HCEC 1CT (cell line): ENCODE results near the gene ENC1.

ENCODE experiments used
- DNase-seq: peaks from one replicate; pipeline ENCODE4 v3.0.0-alpha.2; 2017

Gene ENC1

DNA sequence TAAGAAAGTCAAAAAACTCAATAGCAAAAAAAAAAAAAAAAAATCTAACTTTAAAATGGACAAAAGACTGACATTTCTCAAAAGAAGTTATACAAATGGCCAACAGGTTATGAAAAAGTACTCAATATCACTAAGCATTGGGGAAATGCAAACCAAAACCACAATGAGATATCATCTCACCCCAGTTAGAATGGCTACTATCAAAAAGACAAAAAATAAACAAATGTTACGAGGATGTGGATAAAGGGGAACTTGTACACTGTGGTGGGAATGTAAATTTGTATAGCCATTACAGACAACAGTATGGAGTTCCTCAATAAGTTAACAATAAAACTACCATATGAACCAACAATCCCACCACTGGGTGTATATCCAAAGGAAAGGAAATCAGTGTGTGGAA lies 37.2 kb downstream of the ENC1 start:
- no peak for DNase-seq

DNA sequence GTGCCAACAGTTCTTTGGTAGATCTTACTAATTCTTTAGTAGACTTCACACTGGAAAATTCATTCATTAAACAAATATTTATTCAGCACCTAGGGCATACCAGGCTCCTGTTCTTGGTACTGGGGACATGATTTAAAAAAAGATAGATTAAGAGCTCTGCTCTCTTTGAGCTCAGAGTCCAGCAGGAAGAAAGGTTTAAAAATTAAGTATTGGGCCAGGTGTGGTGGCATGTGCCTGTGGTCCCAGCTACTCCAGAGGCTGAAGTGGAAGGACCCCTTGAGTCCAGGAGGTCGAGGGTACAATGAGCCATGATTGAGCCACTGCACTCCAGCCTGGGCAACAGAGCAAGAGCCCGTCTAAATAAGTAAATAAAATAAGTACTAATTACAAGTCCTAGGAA lies 41.4 kb downstream of the ENC1 start:
- DNase-seq = no peak

DNA sequence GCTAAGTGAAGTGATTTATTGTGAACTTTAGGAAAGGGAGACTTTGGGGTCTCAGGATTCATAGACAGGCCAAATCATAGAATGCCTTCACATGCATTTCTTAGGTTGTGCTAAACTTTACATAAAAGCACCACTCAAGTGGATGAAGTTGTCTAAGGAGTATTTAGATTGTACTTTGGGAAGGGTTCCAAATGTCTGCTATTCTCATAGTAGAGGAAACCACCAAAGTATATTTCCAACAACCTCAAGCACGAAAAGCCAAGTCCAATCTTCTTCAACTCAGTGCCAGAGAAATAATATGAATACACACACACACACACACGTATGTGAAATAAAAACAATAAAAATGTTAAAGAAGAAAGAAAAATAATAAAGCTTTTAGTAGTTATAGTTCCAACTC lies 41.8 kb downstream of the ENC1 start:
- no peak for DNase-seq

DNA sequence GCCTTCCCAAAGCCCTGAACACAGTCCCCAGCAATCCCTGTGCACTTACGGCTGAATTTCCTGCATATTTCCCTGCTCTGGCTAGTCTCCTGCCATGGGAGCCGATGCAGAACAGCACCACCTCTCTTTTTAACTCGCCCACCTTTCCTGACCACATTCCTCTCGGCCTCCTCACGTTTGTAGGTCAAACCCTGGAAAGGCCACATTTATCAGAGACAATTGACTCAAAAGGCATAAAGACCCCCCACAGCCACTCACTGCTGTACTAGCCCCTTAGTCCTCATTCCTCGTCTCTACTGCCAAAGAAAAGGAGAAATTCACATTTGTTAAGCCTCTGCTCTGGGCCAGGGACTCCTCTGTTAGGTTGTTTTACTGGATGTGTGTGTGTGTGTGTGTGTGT lies 43.6 kb downstream of the ENC1 start:
- DNase-seq = no peak

DNA sequence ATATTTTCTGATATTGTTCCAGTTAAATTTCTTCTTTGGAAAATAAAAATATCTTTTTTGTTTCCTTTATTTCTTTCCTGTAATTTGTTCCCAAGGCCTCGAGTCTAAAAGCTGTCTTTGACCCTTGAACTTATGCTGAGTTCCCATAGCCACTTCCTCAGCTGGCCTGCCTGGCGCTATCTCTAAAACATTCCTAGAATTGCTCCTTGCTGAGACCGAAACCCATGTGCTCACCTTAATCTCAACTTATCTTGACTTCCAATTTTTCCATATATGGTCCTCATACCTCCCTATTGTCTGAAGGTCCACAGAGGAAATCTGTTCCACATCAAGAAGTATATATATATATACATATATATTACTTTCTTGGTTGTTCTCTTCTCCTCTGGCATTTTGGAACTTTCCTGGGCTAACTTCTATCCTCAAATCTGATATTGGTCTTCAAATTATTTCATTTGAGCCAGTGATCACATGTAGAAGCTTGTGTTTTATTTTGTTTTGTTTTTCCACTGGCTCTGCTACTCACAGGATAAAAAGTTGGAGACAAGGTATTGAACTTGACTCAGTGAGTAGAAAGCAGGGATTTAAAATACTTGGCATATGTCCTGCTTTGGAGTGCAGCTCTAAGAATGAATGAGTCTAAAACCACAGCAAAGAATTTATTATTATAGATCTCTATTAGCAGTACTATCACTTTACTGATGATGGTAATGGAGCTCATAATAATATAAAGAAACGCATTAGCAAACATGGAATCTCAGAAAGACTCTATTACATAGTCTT lies 45.2 kb downstream of the ENC1 start:
- DNase-seq = peak; percentile 61

DNA sequence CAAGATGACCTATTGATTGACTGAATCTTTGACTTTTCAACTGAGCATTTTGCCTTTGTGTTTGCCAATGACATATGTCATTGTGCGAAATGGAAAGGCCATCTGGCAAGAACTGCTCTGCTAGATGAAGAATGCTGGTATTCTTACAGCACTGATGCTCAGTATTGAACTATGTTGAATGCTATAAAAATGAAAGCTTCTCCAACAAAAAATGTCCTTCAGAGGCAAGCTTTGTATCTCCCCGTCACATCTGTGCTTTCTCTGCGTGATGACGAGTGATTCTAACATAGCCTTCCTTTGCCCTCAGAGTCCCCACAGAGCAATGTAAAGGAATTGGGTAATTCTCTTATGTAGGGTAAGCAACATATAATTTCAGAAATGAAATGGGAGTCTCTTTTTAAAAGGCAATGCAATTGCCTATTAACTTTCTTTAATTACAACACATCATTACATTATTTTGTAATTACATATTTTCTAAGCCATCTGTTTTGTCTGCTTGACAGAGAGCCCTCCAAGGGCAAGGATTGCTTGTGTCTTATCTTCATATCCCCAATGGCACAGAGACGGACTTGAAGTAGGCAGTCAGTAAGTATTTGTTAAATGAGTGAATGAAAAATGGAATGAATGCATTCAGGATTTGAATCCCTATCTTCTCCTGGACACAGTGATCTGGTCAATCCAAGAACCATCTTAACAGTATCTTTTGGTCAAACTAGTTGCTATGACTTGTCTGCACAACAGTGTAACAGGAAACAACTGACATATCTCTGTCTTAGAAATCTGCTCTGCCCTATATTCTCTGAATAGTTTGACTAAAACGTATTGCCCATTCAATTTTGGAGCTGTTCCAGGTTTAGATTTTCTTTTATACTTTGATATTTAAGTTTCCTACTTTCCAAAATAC lies 46.1 kb downstream of the ENC1 start:
- DNase-seq = no peak

DNA sequence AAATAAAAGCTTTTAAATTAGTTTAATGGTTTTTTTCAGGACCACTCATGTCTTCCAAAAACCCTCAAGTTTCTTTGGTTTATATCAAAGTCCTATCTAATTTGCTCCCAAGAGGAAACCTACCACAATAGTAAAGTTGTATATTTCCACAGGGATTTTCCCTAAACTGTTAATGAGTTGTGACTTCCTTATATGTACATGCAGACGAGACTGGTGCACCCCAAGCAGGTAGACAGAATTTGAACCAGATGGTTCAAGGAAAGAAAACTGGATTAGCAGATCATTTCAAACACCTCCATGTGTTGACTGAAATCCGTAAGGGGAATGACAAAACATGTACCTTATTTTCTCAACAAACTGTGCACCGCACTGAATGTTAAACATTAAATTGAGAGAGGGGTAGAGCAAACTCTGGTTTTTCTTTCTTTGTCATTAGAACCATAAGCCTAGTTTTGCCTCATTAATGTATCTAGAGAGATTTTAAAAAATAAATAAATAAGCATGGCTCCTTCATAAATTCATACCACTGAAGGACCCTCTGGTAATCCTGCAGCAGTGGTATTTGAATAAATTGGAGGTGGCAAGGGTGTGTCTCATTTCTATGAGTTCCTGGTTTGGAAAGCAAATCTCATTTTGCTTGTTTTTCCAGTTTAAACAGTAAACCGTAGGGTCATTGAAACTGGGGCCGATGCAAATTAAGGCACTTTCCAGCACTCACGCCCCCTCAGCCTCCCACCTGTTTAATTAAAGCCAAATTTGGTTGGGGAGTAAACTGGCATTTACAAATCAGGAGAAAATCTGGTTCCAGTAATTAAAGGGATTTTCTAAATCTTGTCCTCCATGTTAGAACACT lies 51.1 kb downstream of the ENC1 start:
- no peak for DNase-seq

DNA sequence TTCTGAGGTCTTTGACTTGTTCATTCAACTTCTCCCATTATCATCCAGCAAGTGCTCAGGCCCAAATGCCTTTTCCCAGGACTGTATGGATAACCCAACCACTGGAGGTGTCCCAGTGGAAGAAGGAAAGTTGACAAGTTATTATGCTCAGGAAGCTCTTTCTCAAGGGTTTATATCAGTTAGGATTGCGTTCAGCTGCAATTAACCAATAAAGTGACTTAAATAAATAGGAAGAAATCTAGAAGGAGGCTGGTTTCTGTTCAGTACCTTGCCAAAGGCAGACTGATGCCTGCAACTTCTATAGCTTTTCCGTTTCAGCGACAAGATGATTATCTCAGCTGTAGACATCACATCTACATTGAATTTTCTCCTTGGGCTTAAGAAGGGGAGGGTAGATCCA lies 52.1 kb downstream of the ENC1 start:
- no peak for DNase-seq

DNA sequence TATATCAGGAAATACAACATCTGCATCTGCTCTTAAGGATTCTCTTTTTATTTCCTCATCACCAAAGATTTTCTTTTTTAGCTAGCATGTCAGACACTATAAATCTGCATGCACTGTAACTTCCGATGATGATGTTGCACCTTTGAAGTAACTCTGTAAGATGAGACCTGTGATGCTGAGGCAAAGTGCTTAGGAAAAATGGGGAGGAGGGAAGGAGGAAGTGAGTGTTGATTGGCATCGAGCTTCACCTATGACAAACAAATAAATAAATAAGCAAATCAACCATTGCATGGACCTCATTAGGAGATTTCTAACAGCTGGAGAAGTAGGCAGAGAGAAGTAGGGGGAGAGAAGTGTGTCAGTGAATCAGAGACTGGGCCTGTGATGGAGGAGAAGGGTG lies 52.6 kb downstream of the ENC1 start:
- DNase-seq = no peak

DNA sequence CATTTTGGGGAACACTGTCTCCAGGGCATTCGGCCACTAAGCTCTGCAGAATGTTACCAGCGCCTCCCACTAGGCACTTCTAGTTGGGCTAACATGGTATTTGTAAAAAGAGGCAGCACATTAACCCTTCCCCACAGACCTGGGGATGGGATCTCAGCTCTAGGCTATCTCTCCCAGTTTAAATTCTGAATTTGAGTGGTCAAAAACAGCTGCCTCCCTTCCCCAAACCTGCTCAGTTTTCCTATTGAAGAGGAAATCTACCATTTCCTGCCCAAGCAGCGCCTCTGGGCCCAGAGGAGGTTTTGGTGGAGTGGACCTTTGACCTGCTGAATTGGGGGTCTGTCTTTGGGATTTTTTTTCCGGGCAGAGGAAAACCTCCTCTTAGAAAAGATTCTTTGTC lies 53.2 kb downstream of the ENC1 start:
- DNase-seq = no peak

DNA sequence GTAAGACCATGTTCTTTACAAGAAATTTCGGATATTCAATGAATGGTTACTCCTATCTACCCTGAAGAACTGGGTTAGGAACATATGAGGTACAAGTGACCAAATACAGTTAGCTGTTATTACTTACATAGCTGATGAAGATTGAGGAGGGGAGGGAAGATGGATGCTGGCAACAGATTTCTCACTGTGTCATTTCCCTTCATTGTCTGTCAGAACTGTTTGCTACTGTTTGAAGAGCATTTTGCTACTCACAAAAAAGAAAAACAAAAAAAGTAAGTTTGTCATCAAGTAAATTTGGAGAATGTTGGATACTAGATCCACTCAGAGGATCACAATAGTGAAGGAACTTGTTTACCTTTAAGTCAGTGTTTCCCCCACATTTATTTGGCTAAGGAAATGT lies 53.7 kb downstream of the ENC1 start:
- no peak for DNase-seq

DNA sequence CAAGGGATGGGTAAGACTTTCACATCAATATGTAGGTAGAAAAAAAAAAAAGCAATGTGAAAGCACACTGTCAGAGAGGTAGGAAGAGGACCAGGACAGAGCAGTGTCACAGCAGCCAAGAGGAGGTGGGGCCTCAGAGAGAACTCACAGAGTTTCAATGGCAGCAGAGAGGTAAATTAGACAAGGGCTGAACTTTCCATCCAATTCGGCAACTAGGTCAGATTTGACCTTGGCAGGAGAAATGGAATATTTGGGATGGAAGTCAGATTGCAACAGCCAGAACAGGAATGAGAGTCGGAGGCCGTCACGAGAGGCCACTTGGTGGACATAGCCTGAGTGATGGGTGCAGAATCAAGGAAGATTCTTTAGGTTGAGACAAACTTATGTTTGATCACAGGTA lies 57.7 kb downstream of the ENC1 start:
- DNase-seq = no peak

DNA sequence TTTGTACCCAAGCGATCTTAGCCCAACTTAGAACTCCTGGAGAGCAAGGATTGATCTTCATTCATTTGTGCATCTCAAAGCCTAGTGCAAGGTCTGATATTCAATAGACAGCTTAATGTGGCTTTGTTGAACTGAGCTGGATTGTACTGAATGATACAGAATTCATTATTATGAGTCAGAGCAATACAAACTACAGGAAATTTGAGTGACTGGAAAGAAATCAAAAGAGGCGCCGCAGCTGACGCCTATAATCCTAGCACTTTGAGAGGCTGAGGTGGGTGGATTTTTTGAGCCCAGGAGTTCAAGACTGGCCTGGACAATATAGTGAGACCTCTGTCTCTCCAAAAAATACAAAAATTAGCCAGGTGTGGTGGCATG lies 58.6 kb downstream of the ENC1 start:
- DNase-seq = no peak

DNA sequence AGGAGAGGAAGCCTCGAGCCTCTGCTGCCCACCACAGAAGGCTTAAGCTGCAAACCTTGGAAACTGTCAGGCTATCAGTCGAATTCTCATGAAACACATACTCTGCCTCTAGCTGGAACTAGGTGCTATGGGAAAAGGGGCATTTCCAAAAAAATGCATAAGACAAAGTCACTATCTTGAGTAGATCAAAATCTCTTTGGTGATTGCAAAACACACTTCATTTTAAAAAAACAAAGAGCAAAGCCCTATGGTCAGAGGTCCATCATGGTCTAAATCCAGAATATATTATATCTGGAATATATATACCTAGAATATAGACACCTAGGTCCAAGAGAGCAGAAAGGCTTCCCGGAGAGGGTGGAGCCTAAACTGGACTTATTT lies 59.8 kb downstream of the ENC1 start:
- DNase-seq = no peak

DNA sequence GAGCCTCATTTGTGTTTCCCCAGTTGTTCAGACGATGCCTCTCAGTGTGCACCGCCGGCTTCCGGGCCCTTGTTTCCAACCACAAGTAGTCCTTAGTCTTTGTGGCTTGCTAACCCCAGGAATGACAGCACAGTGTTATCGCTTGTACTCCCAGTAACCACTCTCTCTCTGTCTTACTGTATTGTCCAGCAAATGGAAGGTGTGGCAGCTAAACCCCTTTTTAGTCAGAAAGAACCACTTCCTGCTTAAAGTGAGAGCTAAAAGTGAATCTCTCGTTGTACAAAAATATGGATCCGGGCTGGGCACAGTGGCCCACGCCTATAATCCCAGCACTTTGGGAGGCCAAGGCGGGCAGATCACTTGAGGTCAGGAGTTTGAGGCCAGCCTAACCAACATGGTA lies 61.3 kb downstream of the ENC1 start:
- DNase-seq = no peak

DNA sequence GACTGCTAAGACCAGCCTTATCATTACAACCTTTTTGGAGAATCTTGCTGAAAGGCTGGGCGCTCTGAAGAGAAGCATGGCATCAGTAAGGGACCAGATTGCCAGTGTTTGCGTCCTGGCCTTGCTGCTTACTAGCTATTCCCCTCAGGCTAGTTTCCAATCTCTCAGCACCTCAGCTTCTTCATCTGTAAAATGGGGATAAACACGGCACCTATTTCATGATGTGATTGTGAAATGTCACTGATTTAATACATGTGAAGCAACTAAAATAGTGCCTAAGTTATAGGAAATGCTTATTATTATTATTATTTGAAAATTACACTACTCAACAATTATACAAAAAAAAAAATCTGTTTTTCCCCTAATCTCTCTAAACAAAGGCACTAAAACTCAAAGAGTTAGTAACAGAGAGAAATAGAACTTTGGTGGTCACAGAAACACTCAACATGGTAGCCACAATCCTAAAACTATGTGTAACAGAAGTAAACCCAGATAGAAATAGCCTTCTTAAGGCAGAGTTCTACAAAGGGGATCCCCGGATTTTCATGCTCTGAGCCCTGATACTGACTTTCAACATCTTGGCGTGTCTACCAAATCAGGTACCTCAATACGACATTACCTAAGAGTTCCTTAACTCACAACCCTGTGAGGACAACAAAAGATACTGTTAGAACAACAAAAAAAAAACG lies 62.0 kb downstream of the ENC1 start:
- no peak for DNase-seq
